ENCODE results near the gene OSBPL8. TPM values are rescaled to one million over a fixed set of nuclear protein-coding genes. Genes with fewer than 3 reads are reported as not detected.
A peak's percentile ranks its signal among the peaks of the same experiment; 100 is the strongest.

Gene OSBPL8
- total RNA-seq, 4 donors from 2014 or later: 39.0 to 69.3 (median 49.0) TPM

- H3K9me3 ChIP-seq: no peaks in the 10 kb centered on the region
Measured at GRCh38 chr12:76562130-76562529, 2.6 kb upstream of the OSBPL8 start.

GRCh38 chr12:76560086-76560491 lies 518 bp upstream of the OSBPL8 start:
- TF ChIP-seq CTCF (IDR thresholded peaks at IDR 0.05): no peak
- no peak for TF ChIP-seq POLR2A (IDR thresholded peaks at IDR 0.05)
- no peak for DNase-seq
- H3K4me3 ChIP-seq: peak overlapping the region; percentile 69 to 99 (median 74)
- H3K27me3 ChIP-seq: no peaks in the 10 kb centered on the region
- peaks cover 0 to 20% (median 10%) of the 10 kb centered on the region in 4 donors for H3K4me1 ChIP-seq
- H3K9me3 ChIP-seq: no peaks in the 10 kb centered on the region
- peak overlapping the region; percentile 84 to 98 (median 94) for H3K27ac ChIP-seq
- H3K36me3 ChIP-seq: no peaks in the 10 kb centered on the region

More at GRCh38 chr12:76562130-76562529, 2.6 kb upstream of the OSBPL8 start:
- peaks cover 0 to 12% (median 6%) of the 10 kb centered on the region in 4 donors for H3K4me1 ChIP-seq
- H3K27me3 ChIP-seq: no peaks in the 10 kb centered on the region
- no peak for TF ChIP-seq POLR2A (IDR thresholded peaks at IDR 0.05)
- TF ChIP-seq CTCF (IDR thresholded peaks at IDR 0.05): no peak
- no peak overlapping the region for H3K4me3 ChIP-seq
- DNase-seq: no peak
- H3K27ac ChIP-seq: no peak overlapping the region
- no peaks in the 10 kb centered on the region for H3K36me3 ChIP-seq

- Histone ChIP-seq H3K9me3 (no peaks in the 10 kb centered on the region), H3K27me3 (no peaks in the 10 kb centered on the region), H3K27ac (peak overlapping the region; percentile 84 to 98 (median 94)), H3K4me3 (peak overlapping the region; percentile 69 to 99 (median 74)), H3K4me1 (peaks cover 0 to 27% (median 16%) of the 10 kb centered on the region in 4 donors), H3K36me3 (no peaks in the 10 kb centered on the region)
- DNase-seq: peak; percentile 77 to 91 (median 82)
- TF ChIP-seq POLR2A (IDR thresholded peaks at IDR 0.05) (no peak), CTCF (IDR thresholded peaks at IDR 0.05) (no peak)
Measured at GRCh38 chr12:76558684-76559399, 729 bp downstream of the OSBPL8 start.

- Histone ChIP-seq H3K9me3 (no peaks in the 10 kb centered on the region), H3K4me3 (no peak overlapping the region)
Measured at GRCh38 chr12:76556368-76556767, 3.2 kb downstream of the OSBPL8 start.

GRCh38 chr12:76555797-76556196 lies 3.8 kb downstream of the OSBPL8 start:
- Histone ChIP-seq H3K4me3 (no peak overlapping the region), H3K4me1 (peaks cover 0 to 30% (median 18%) of the 10 kb centered on the region in 4 donors), H3K27ac (no peak overlapping the region), H3K27me3 (no peaks in the 10 kb centered on the region), H3K36me3 (no peaks in the 10 kb centered on the region), H3K9me3 (no peaks in the 10 kb centered on the region)
- no peak for TF ChIP-seq CTCF (IDR thresholded peaks at IDR 0.05)
- TF ChIP-seq POLR2A (IDR thresholded peaks at IDR 0.05): no peak
- DNase-seq: no peak

More at GRCh38 chr12:76556368-76556767, 3.2 kb downstream of the OSBPL8 start:
- Histone ChIP-seq H3K4me1 (peaks cover 0 to 30% (median 16%) of the 10 kb centered on the region in 4 donors), H3K27me3 (no peaks in the 10 kb centered on the region), H3K27ac (no peak overlapping the region), H3K36me3 (no peaks in the 10 kb centered on the region)
- TF ChIP-seq POLR2A (IDR thresholded peaks at IDR 0.05): no peak
- TF ChIP-seq CTCF (IDR thresholded peaks at IDR 0.05): no peak
- no peak for DNase-seq

All from Peyer's patch (tissue), 4 donors.